HEK293 (cell line): Measurements from ENCODE around the gene IFIH1.

Experiments used
- KLF16 ChIP-seq: fragments of 450-650 bp; formaldehyde crosslinking; IDR thresholded peaks from 2 replicates; pipeline ENCODE4 v1.5.1; 2017; ENCODE audit warnings: missing biosample characterization, missing genetic modification characterization
- KLF8 ChIP-seq: fragments of 450-650 bp; formaldehyde crosslinking; IDR thresholded peaks from 2 replicates; pipeline ENCODE4 v1.5.1; 2016; ENCODE audit warnings: missing biosample characterization, missing genetic modification characterization
- PRDM1 ChIP-seq: fragments of 450-650 bp; formaldehyde crosslinking; IDR thresholded peaks from 2 replicates; pipeline ENCODE4; 2016; ENCODE audit warnings: missing biosample characterization, missing genetic modification characterization
- YY1 ChIP-seq: fragments of 450-650 bp; formaldehyde crosslinking; IDR thresholded peaks from 2 replicates; pipeline ENCODE4 v1.5.1; 2018; ENCODE audit warnings: missing biosample characterization, missing genetic modification characterization
- ZNF10 ChIP-seq: fragments of 450-650 bp; formaldehyde crosslinking; IDR thresholded peaks from 2 replicates; pipeline ENCODE4 v1.5.1; 2017; ENCODE audit warnings: missing biosample characterization, missing genetic modification characterization
- ZNF114 ChIP-seq: fragments of 450-650 bp; formaldehyde crosslinking; IDR thresholded peaks from 2 replicates; pipeline ENCODE4 v1.5.0; 2017; ENCODE audit warnings: missing biosample characterization, missing genetic modification characterization
- ZNF121 ChIP-seq: fragments of 450-650 bp; formaldehyde crosslinking; IDR thresholded peaks from 2 replicates; pipeline ENCODE4 v1.5.1; 2016; ENCODE audit warnings: missing biosample characterization, missing genetic modification characterization
- ZNF23 ChIP-seq: fragments of 450-650 bp; formaldehyde crosslinking; IDR thresholded peaks from 2 replicates; pipeline ENCODE4 v1.5.1; 2016; ENCODE audit warnings: missing biosample characterization, missing genetic modification characterization, borderline replicate concordance
- ZNF621 ChIP-seq: fragments of 450-650 bp; formaldehyde crosslinking; IDR thresholded peaks from 2 replicates; pipeline ENCODE4 v1.5.1; 2017; ENCODE audit warnings: missing biosample characterization, missing genetic modification characterization
- ZNF791 ChIP-seq: fragments of 450-650 bp; formaldehyde crosslinking; IDR thresholded peaks from 2 replicates; pipeline ENCODE4 v1.5.1; 2016; ENCODE audit warnings: missing biosample characterization, missing genetic modification characterization
- TF ChIP-seq, protein P1 (sequence below): fragments of 450-650 bp; formaldehyde crosslinking; IDR thresholded peaks from 2 replicates; pipeline ENCODE4 v1.5.1; 2016; ENCODE audit warnings: missing biosample characterization, missing genetic modification characterization
- TF ChIP-seq, protein P2 (sequence below): fragments of 450-650 bp; formaldehyde crosslinking; IDR thresholded peaks from 2 replicates; pipeline ENCODE4 v1.5.1; 2016; ENCODE audit warnings: missing biosample characterization, missing genetic modification characterization
- TF ChIP-seq, protein P3 (sequence below): fragments of 450-650 bp; formaldehyde crosslinking; IDR thresholded peaks from 2 replicates; pipeline ENCODE4 v1.5.1; 2016; ENCODE audit warnings: missing biosample characterization, missing genetic modification characterization
- TF ChIP-seq, protein P4 (sequence below): fragments of 450-650 bp; formaldehyde crosslinking; IDR thresholded peaks from 2 replicates; pipeline ENCODE4 v1.5.1; 2016; ENCODE audit warnings: missing biosample characterization, missing genetic modification characterization, borderline replicate concordance

DNA sequence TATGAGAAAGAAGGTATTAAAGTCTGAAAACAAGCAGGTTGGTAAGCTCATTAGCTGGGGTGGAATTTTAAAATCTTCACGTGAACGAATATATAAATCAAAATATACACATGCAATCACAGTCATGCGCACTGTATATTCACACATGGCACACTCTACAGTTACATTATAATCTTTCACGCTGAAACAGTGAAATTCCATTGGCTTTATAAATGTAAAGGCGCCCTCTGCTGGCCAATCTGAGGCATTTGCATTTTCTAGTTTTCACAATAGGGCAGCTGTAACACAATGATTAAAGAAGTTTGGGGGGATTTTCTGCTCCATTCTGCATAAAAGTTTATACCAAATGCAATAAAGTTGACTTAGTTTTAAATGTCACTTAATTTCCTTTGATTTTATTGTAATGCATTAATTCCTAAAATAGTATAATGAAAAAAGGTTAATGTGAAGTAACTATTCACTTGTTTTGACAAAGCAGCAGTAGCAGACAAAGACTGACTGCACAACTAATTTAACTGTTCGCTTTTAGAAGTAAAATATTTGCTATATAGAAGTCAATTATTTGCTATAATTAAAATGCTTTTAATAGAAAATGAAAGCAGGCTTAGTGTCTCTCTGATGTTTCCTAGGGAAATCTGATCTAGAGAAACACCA lies 17.2 kb downstream of the IFIH1 start:
- TF ChIP-seq, protein P1, sequence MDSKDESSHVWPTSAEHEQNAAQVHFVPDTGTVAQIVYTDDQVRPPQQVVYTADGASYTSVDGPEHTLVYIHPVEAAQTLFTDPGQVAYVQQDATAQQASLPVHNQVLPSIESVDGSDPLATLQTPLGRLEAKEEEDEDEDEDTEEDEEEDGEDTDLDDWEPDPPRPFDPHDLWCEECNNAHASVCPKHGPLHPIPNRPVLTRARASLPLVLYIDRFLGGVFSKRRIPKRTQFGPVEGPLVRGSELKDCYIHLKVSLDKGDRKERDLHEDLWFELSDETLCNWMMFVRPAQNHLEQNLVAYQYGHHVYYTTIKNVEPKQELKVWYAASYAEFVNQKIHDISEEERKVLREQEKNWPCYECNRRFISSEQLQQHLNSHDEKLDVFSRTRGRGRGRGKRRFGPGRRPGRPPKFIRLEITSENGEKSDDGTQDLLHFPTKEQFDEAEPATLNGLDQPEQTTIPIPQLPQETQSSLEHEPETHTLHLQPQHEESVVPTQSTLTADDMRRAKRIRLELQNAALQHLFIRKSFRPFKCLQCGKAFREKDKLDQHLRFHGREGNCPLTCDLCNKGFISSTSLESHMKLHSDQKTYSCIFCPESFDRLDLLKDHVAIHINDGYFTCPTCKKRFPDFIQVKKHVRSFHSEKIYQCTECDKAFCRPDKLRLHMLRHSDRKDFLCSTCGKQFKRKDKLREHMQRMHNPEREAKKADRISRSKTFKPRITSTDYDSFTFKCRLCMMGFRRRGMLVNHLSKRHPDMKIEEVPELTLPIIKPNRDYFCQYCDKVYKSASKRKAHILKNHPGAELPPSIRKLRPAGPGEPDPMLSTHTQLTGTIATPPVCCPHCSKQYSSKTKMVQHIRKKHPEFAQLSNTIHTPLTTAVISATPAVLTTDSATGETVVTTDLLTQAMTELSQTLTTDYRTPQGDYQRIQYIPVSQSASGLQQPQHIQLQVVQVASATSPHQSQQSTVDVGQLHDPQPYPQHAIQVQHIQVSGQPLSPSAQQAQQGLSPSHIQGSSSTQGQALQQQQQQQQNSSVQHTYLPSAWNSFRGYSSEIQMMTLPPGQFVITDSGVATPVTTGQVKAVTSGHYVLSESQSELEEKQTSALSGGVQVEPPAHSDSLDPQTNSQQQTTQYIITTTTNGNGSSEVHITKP (tag by site-specific recombination) = no peak
- TF ChIP-seq ZNF23 (tag by site-specific recombination) (no peak), ZNF10 (tag by site-specific recombination) (no peak), ZNF791 (tag by site-specific recombination) (no peak), ZNF621 (tag by site-specific recombination) (no peak), PRDM1 (tag by site-specific recombination) (no peak), YY1 (tag by site-specific recombination) (no peak), KLF8 (tag by site-specific recombination) (no peak), ZNF114 (tag by site-specific recombination) (no peak), KLF16 (tag by site-specific recombination) (no peak), ZNF121 (tag by site-specific recombination) (no peak)
- TF ChIP-seq, protein P2, sequence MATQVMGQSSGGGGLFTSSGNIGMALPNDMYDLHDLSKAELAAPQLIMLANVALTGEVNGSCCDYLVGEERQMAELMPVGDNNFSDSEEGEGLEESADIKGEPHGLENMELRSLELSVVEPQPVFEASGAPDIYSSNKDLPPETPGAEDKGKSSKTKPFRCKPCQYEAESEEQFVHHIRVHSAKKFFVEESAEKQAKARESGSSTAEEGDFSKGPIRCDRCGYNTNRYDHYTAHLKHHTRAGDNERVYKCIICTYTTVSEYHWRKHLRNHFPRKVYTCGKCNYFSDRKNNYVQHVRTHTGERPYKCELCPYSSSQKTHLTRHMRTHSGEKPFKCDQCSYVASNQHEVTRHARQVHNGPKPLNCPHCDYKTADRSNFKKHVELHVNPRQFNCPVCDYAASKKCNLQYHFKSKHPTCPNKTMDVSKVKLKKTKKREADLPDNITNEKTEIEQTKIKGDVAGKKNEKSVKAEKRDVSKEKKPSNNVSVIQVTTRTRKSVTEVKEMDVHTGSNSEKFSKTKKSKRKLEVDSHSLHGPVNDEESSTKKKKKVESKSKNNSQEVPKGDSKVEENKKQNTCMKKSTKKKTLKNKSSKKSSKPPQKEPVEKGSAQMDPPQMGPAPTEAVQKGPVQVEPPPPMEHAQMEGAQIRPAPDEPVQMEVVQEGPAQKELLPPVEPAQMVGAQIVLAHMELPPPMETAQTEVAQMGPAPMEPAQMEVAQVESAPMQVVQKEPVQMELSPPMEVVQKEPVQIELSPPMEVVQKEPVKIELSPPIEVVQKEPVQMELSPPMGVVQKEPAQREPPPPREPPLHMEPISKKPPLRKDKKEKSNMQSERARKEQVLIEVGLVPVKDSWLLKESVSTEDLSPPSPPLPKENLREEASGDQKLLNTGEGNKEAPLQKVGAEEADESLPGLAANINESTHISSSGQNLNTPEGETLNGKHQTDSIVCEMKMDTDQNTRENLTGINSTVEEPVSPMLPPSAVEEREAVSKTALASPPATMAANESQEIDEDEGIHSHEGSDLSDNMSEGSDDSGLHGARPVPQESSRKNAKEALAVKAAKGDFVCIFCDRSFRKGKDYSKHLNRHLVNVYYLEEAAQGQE = no peak
- TF ChIP-seq, protein P3, sequence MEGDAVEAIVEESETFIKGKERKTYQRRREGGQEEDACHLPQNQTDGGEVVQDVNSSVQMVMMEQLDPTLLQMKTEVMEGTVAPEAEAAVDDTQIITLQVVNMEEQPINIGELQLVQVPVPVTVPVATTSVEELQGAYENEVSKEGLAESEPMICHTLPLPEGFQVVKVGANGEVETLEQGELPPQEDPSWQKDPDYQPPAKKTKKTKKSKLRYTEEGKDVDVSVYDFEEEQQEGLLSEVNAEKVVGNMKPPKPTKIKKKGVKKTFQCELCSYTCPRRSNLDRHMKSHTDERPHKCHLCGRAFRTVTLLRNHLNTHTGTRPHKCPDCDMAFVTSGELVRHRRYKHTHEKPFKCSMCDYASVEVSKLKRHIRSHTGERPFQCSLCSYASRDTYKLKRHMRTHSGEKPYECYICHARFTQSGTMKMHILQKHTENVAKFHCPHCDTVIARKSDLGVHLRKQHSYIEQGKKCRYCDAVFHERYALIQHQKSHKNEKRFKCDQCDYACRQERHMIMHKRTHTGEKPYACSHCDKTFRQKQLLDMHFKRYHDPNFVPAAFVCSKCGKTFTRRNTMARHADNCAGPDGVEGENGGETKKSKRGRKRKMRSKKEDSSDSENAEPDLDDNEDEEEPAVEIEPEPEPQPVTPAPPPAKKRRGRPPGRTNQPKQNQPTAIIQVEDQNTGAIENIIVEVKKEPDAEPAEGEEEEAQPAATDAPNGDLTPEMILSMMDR = 0 out of 2 replicates have a peak, but pooled peaks have one; percentile 10
- TF ChIP-seq, protein P4, sequence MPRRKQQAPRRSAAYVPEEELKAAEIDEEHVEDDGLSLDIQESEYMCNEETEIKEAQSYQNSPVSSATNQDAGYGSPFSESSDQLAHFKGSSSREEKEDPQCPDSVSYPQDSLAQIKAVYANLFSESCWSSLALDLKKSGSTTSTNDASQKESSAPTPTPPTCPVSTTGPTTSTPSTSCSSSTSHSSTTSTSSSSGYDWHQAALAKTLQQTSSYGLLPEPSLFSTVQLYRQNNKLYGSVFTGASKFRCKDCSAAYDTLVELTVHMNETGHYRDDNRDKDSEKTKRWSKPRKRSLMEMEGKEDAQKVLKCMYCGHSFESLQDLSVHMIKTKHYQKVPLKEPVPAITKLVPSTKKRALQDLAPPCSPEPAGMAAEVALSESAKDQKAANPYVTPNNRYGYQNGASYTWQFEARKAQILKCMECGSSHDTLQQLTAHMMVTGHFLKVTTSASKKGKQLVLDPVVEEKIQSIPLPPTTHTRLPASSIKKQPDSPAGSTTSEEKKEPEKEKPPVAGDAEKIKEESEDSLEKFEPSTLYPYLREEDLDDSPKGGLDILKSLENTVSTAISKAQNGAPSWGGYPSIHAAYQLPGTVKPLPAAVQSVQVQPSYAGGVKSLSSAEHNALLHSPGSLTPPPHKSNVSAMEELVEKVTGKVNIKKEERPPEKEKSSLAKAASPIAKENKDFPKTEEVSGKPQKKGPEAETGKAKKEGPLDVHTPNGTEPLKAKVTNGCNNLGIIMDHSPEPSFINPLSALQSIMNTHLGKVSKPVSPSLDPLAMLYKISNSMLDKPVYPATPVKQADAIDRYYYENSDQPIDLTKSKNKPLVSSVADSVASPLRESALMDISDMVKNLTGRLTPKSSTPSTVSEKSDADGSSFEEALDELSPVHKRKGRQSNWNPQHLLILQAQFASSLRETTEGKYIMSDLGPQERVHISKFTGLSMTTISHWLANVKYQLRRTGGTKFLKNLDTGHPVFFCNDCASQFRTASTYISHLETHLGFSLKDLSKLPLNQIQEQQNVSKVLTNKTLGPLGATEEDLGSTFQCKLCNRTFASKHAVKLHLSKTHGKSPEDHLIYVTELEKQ = no peak
